AG04449 (cell line): ENCODE measurements around the gene WDFY4.
A peak's percentile ranks its signal among the peaks of the same experiment; 100 is the strongest.

ENCODE experiments used
- CTCF ChIA-PET: fragments of 350-600 bp; formaldehyde crosslinking; extraction: SDS; loops from one replicate; lab custom pipeline; 2021; ENCODE audit warnings: antibody characterized with exemption; lab: Yijun Ruan, JAX
- POLR2A ChIA-PET: fragments of 400-600, 350-600 bp; formaldehyde crosslinking; extraction: SDS; loops from one replicate; lab custom pipeline; 2020; ENCODE audit warnings: antibody characterized with exemption, inconsistent platforms; lab: Yijun Ruan, JAX
- DNase-seq: peaks from one replicate; pipeline ENCODE4 v3.0.0-alpha.2; 2010; ENCODE audit warnings: low read depth, low spot score
- H3K4me3 ChIP-seq: 2 replicates; pipeline ENCODE4 v1.5.1; 2011; ENCODE audit warnings: low read depth, mild to moderate bottlenecking, control low read depth, low read length
- CTCF ChIP-seq: IDR thresholded peaks from one replicate; pipeline ENCODE4 v1.5.1; 2011; ENCODE audit warnings: mild to moderate bottlenecking, moderate library complexity, low read length, control low read depth, inconsistent platforms; ENCODE audit not compliant: insufficient read depth; ENCODE audit errors: missing control alignments

Gene WDFY4

GRCh38 chr10:49011756-49012155, 327.1 kb downstream of the WDFY4 start:
- POLR2A ChIA-PET = no interaction called here
- CTCF ChIA-PET = interaction anchor here (0.8 to 1.2 kb wide), 2 partner anchors 30 to 149 kb away, joined by 3 to 4 read pairs; no protein-coding TSS in a partner anchor
- no peak for DNase-seq
- no peak overlapping the region for H3K4me3 ChIP-seq
- no peak for TF ChIP-seq CTCF

- ChIA-PET POLR2A (no interaction called here), CTCF (interaction anchor here (0.8 to 1.2 kb wide), 2 partner anchors 30 to 148 kb away, joined by 3 to 4 read pairs; no protein-coding TSS in a partner anchor)
- H3K4me3 ChIP-seq = no peak overlapping the region
- no peak for TF ChIP-seq CTCF
- DNase-seq = no peak
Observed at GRCh38 chr10:49012603-49013002, 327.9 kb downstream of the WDFY4 start.

GRCh38 chr10:49015700-49016099, 331.0 kb downstream of the WDFY4 start:
- POLR2A ChIA-PET = no interaction called here
- no peak for DNase-seq
- no peak for TF ChIP-seq CTCF
- no peak overlapping the region for H3K4me3 ChIP-seq
- CTCF ChIA-PET = interaction anchor here (0.8 kb wide), 1 partner anchor 14 kb away, joined by 3 read pairs; no protein-coding TSS in a partner anchor

GRCh38 chr10:49021685-49022084, 337.0 kb downstream of the WDFY4 start:
- DNase-seq = no peak
- TF ChIP-seq CTCF = no peak
- ChIA-PET POLR2A (no interaction called here), CTCF (no interaction called here)
- H3K4me3 ChIP-seq = no peak overlapping the region

GRCh38 chr10:49023071-49023470, 338.4 kb downstream of the WDFY4 start:
- POLR2A ChIA-PET = no interaction called here
- TF ChIP-seq CTCF = no peak

GRCh38 chr10:49023752-49024151, 339.1 kb downstream of the WDFY4 start:
- no peak for TF ChIP-seq CTCF
- DNase-seq = peak; percentile 7
- ChIA-PET CTCF (interaction anchor here (1.5 kb wide), 1 partner anchor 16 kb away, joined by 3 read pairs; no protein-coding TSS in a partner anchor), POLR2A (no interaction called here)
- no peak overlapping the region for H3K4me3 ChIP-seq

More at GRCh38 chr10:49023071-49023470, 338.4 kb downstream of the WDFY4 start:
- DNase-seq = no peak
- no peak overlapping the region for H3K4me3 ChIP-seq
- CTCF ChIA-PET = interaction anchor here (1.5 kb wide), 1 partner anchor 15 kb away, joined by 3 read pairs; no protein-coding TSS in a partner anchor
